Pericardium fibroblast (primary cell): Measurements from ENCODE around the gene TEN1. TPM values are rescaled to one million over a fixed set of nuclear protein-coding genes. Genes with fewer than 3 reads are reported as not detected.

Source experiments
- total RNA-seq: library from RNA; depleted of rRNA; stranded (reverse); fragments of >200 nt; gene quantifications from 2 replicates; pipeline ENCODE4 v1.2.3, GENCODE V29; 2015

The TEN1 gene
- total RNA-seq, result 14.7 and 37.5 TPM in 2 replicates

GRCh38 chr17:75978938-75979704 is at the start of gene TEN1, which contains the start of gene ACOX1:
TEN1 (plus strand) TSS chr17:75979240; CDS start chr17:75986193, 6,953 bp downstream.
ACOX1 (minus strand) TSS chr17:75979166; CDS start chr17:75979073, 93 bp downstream.

GRCh38 chr17:75940727-75941441 is 38.2 kb upstream of the TEN1 start, which contains the start of gene FBF1:
FBF1 (minus strand) TSS chr17:75941042; CDS start chr17:75938149, 2,893 bp downstream.

GRCh38 chr17:76000755-76001521 is 21.9 kb downstream of the TEN1 start, which contains the start of gene CDK3:
CDK3 (plus strand) TSS chr17:76000855; CDS start chr17:76001426, 571 bp downstream.

GRCh38 chr17:76027159-76027839 is 48.3 kb downstream of the TEN1 start, which contains the start of gene EVPL:
EVPL (minus strand) TSS chr17:76027306; CDS start chr17:76027198, 108 bp downstream.

Other genes starting within 250 kb of the TEN1 start
- 46.3 and 48.2 TPM in 2 replicates for gene GALK1, start 214.0 kb upstream of the TEN1 start, total RNA-seq
- gene UNK, start 194.4 kb upstream of the TEN1 start, total RNA-seq, result 10.3 and 17.0 TPM in 2 replicates
- gene UNC13D, start 134.8 kb upstream of the TEN1 start, total RNA-seq, result 0.70 and 1.6 TPM in 2 replicates
- 51.3 and 60.2 TPM in 2 replicates for gene WBP2, start 123.9 kb upstream of the TEN1 start, total RNA-seq
- gene TRIM47, start 100.7 kb upstream of the TEN1 start, total RNA-seq, result 25.0 and 34.0 TPM in 2 replicates
- 21.9 and 37.7 TPM in 2 replicates for gene TRIM65, start 82.3 kb upstream of the TEN1 start, total RNA-seq
- 16.5 and 20.1 TPM in 2 replicates for gene MRPL38, start 74.4 kb upstream of the TEN1 start, total RNA-seq
- gene FBF1, start 38.2 kb upstream of the TEN1 start, total RNA-seq, result 4.9 and 6.8 TPM in 2 replicates
- 19.1 and 24.3 TPM in 2 replicates for gene ACOX1, start 74 bp upstream of the TEN1 start, total RNA-seq
- 0.77 and 2.7 TPM in 2 replicates for gene CDK3, start 21.6 kb downstream of the TEN1 start, total RNA-seq
- gene EVPL, start 48.1 kb downstream of the TEN1 start, total RNA-seq, result not detected in 2 replicates
- gene SRP68, start 93.3 kb downstream of the TEN1 start, total RNA-seq, result 16.7 and 24.9 TPM in 2 replicates
- gene GALR2, start 95.5 kb downstream of the TEN1 start, total RNA-seq, result not detected in 2 replicates
- gene ZACN, start 99.9 kb downstream of the TEN1 start, total RNA-seq, result not detected in 2 replicates
- gene EXOC7, start 124.5 kb downstream of the TEN1 start, total RNA-seq, result 48.9 and 49.9 TPM in 2 replicates
- not detected in 2 replicates for gene FOXJ1, start 162.0 kb downstream of the TEN1 start, total RNA-seq